ENCODE data around the gene MDGA2.

- TF ChIP-seq CTCF (IDR thresholded peaks at IDR 0.05) (no peak), POLR2A (IDR thresholded peaks at IDR 0.05) (no peak)
Measured at GRCh38 chr14:47366006-47366405, 309.4 kb downstream of the MDGA2 start.

Data from right lobe of liver (tissue), 4 donors.